ENCODE results near the gene NAGLU. TPM values are rescaled to one million over a fixed set of nuclear protein-coding genes. Genes with fewer than 3 reads are reported as not detected.

Gene NAGLU
- total RNA-seq, 1 donor from 2014 or later, result 39.1 TPM

GRCh38 chr17:42561897-42562387, 25.9 kb downstream of the NAGLU start, which contains the start of gene COASY:
Gene COASY (plus strand): TSS chr17:42562148. CDS start chr17:42562623, 475 bp downstream.
- Histone ChIP-seq H3K4me1 (peaks cover 43% of the 10 kb centered on the region), H3K27me3 (ENCODE audit: low read depth) (no peaks in the 10 kb centered on the region), H3K9me3 (no peaks in the 10 kb centered on the region), H3K36me3 (peaks cover 23% of the 10 kb centered on the region), H3K4me3 (peak within 1 kb of the TSS; percentile 96), H3K27ac (peak within 1 kb of the TSS; percentile 73)
- ATAC-seq, result peak; percentile 89
- intact Hi-C loops (cut with DNase I), result no loop called here
- no peak for TF ChIP-seq CTCF (IDR thresholded peaks at IDR 0.05)
- peak; percentile 97 for DNase-seq

- Histone ChIP-seq H3K4me3 (peak overlapping the region; percentile 96), H3K27me3 (ENCODE audit: low read depth) (no peaks in the 10 kb centered on the region), H3K27ac (peak overlapping the region; percentile 73), H3K4me1 (peaks cover 46% of the 10 kb centered on the region), H3K9me3 (no peaks in the 10 kb centered on the region), H3K36me3 (peaks cover 23% of the 10 kb centered on the region)
- ATAC-seq (peak in 1 of 2 donors; percentile 3), DNase-seq (peak; percentile 61)
- no peak for TF ChIP-seq CTCF (IDR thresholded peaks at IDR 0.05)
- intact Hi-C loops (cut with DNase I), result no loop called here
These were observed 26.5 kb downstream of the NAGLU start for GRCh38 chr17:42562388-42563142.

- H3K4me3 ChIP-seq, result peak overlapping the region; percentile 96
- DNase-seq, result no peak
- ATAC-seq, result no peak
- H3K9me3 ChIP-seq, result no peaks in the 10 kb centered on the region
- peaks cover 52% of the 10 kb centered on the region for H3K4me1 ChIP-seq
- H3K27me3 ChIP-seq (ENCODE audit: low read depth), result no peaks in the 10 kb centered on the region
- intact Hi-C loops (cut with DNase I), result no loop called here
- no peak for TF ChIP-seq CTCF (IDR thresholded peaks at IDR 0.05)
- peak overlapping the region; percentile 73 for H3K27ac ChIP-seq
- peaks cover 23% of the 10 kb centered on the region for H3K36me3 ChIP-seq
These were observed 27.1 kb downstream of the NAGLU start for GRCh38 chr17:42563143-42563509.

- peaks cover 56% of the 10 kb centered on the region for H3K4me1 ChIP-seq
- ATAC-seq (no peak), DNase-seq (no peak)
- intact Hi-C loops (cut with DNase I), result no loop called here
- H3K27me3 ChIP-seq (ENCODE audit: low read depth), result no peaks in the 10 kb centered on the region
- H3K9me3 ChIP-seq, result no peaks in the 10 kb centered on the region
- peak overlapping the region; percentile 96 for H3K4me3 ChIP-seq
- H3K27ac ChIP-seq, result no peak overlapping the region
- TF ChIP-seq CTCF (IDR thresholded peaks at IDR 0.05), result no peak
- peaks cover 27% of the 10 kb centered on the region for H3K36me3 ChIP-seq
These were observed 27.5 kb downstream of the NAGLU start for GRCh38 chr17:42563543-42563942.

- Histone ChIP-seq H3K27me3 (ENCODE audit: low read depth) (no peaks in the 10 kb centered on the region), H3K4me3 (peak overlapping the region; percentile 96), H3K9me3 (no peaks in the 10 kb centered on the region), H3K4me1 (peaks cover 60% of the 10 kb centered on the region), H3K27ac (no peak overlapping the region), H3K36me3 (peaks cover 31% of the 10 kb centered on the region)
- ATAC-seq (no peak), DNase-seq (no peak)
- TF ChIP-seq CTCF (IDR thresholded peaks at IDR 0.05), result no peak
- intact Hi-C loops (cut with DNase I), result no loop called here
These were observed 27.9 kb downstream of the NAGLU start for GRCh38 chr17:42563950-42564349.

Measured in lower lobe of right lung (tissue), 2 donors.